ENCODE measurements around the gene IL22RA2. TPM values are rescaled to one million over a fixed set of nuclear protein-coding genes. Genes with fewer than 3 reads are reported as not detected.
"Not testable (repeated sequence)": the region's sequence is repeated elsewhere in the genome, so short reads cannot be mapped to it uniquely, and the experiment has no call there.

The IL22RA2 gene
- polyA plus RNA-seq, 3 donors, result not detected

DNA sequence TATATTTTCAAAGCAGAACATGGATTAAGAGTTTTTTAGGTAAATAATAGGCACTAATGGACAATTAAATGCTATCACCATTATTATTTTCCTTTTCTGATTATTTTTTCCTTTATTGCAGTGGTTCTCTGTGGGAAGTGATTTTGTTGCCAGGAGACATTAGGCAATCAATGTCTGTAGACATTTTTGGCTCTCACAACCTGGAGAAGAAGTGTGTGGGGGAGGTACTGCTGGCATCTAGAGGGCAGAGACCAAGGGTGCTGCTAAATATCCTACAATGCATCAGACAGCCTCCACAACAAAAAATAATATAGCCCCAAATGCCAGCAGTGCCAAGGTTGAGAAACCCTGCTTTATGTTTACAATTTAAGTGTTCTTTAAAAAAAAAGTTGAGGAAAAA lies 37.5 kb upstream of the IL22RA2 start:
- Histone ChIP-seq H3K4me1 (ENCODE audit: control insufficient read depth in 1 of 2, insufficient read depth in 2 of 2, low read length in 2 of 2) (peaks cover 44 to 77% of the 10 kb centered on the region in 2 donors), H3K4me3 (replicated peaks in 1 of 3; ENCODE audit: low read depth in 2 of 3, low read length in 3 of 3) (peak overlapping the region in 1 of 3 experiments; percentile 35), H3K36me3 (replicated peaks in 1 of 2; ENCODE audit: control insufficient read depth in 1 of 2, insufficient read depth in 2 of 2, low read length in 2 of 2) (peaks cover 21 to 80% of the 10 kb centered on the region in 2 donors), H3K27ac (ENCODE audit: low read depth in 1 of 2, low read length in 2 of 2) (peak overlapping the region in 1 of 2 donors; percentile 46), H3K4me2 (replicated peaks; ENCODE audit: extremely low read depth, low read length, poor library complexity, severe bottlenecking) (peak overlapping the region; percentile 33), H3K79me2 (ENCODE audit: insufficient read depth, low read length) (peaks cover 100% of the 10 kb centered on the region), H3K9me3 (replicated peaks in 1 of 2; ENCODE audit: control insufficient read depth in 1 of 2, insufficient read depth in 1 of 2, low read length in 2 of 2) (peaks cover 0 to 14% of the 10 kb centered on the region in 2 donors), H4K20me1 (ENCODE audit: insufficient read depth, low read length) (peaks cover 100% of the 10 kb centered on the region), H2AFZ (ENCODE audit: insufficient read depth, low read depth, low read length, poor library complexity, severe bottlenecking) (no peak overlapping the region), H3K9ac (ENCODE audit: insufficient read depth, low read length, poor library complexity, severe bottlenecking) (no peak overlapping the region), H3K27me3 (ENCODE audit: control insufficient read depth in 2 of 2, insufficient read depth in 2 of 2, low read length in 2 of 2) (no peaks in the 10 kb centered on the region)
- peak overlapping the region in 1 of 2 donors; percentile 39 for H3K4me3 Mint-ChIP-seq
- peaks cover 14 to 25% (median 19%) of the 10 kb centered on the region in 7 donors for H3K9me3 Mint-ChIP-seq
- peaks cover 78% of the 10 kb centered on the region for H3K4me1 Mint-ChIP-seq
- intact Hi-C loops (cut with micrococcal nuclease), result no loop called here
- TF ChIP-seq, protein P1, sequence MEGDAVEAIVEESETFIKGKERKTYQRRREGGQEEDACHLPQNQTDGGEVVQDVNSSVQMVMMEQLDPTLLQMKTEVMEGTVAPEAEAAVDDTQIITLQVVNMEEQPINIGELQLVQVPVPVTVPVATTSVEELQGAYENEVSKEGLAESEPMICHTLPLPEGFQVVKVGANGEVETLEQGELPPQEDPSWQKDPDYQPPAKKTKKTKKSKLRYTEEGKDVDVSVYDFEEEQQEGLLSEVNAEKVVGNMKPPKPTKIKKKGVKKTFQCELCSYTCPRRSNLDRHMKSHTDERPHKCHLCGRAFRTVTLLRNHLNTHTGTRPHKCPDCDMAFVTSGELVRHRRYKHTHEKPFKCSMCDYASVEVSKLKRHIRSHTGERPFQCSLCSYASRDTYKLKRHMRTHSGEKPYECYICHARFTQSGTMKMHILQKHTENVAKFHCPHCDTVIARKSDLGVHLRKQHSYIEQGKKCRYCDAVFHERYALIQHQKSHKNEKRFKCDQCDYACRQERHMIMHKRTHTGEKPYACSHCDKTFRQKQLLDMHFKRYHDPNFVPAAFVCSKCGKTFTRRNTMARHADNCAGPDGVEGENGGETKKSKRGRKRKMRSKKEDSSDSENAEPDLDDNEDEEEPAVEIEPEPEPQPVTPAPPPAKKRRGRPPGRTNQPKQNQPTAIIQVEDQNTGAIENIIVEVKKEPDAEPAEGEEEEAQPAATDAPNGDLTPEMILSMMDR (IDR thresholded peaks at IDR 0.05), result no peak
- H3K27me3 Mint-ChIP-seq (ENCODE audit: low read depth in 3 of 3), result peaks cover 0 to 4% (median 0%) of the 10 kb centered on the region in 3 donors
- no peak for DNase-seq
- H3K27ac Mint-ChIP-seq, result peak overlapping the region; percentile 20 to 85 (median 39)
- H3K36me3 Mint-ChIP-seq, result peaks cover 81 to 82% of the 10 kb centered on the region in 2 donors

DNA sequence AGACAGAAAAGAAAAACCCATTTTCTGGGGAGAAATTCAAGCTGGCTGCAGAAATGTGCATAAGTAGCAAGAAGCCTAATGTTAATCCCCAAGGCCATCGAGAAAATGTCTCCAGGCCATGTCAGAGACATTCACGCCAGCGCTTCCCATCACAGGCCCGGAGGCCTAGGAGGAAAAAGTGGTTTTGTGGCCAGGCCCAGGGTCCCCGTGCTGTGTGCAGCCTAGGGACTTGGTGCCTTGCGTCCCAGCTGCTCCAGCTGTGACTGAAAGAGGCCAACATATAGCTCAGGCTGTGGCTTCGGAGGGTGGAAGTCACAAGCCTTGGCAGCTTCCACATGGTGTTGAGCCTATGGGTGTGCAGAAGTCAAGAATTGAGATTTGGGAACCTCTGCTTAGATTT lies 34.8 kb upstream of the IL22RA2 start:
- Mint-ChIP-seq H3K4me3 (no peak overlapping the region), H3K9me3 (peaks cover 14 to 25% (median 19%) of the 10 kb centered on the region in 7 donors), H3K27ac (peak overlapping the region in 5 of 7 donors; percentile 13 to 85 (median 36)), H3K36me3 (peaks cover 83 to 84% of the 10 kb centered on the region in 2 donors), H3K4me1 (peaks cover 57% of the 10 kb centered on the region), H3K27me3 (ENCODE audit: low read depth in 3 of 3) (peaks cover 0 to 3% (median 0%) of the 10 kb centered on the region in 3 donors)
- peaks cover 100% of the 10 kb centered on the region for H3K79me2 ChIP-seq (ENCODE audit: insufficient read depth, low read length)
- H2AFZ ChIP-seq (ENCODE audit: insufficient read depth, low read depth, low read length, poor library complexity, severe bottlenecking), result no peak overlapping the region
- no peaks in the 10 kb centered on the region for H3K27me3 ChIP-seq (ENCODE audit: control insufficient read depth in 2 of 2, insufficient read depth in 2 of 2, low read length in 2 of 2)
- peaks cover 21 to 51% of the 10 kb centered on the region in 2 donors for H3K4me1 ChIP-seq (ENCODE audit: control insufficient read depth in 1 of 2, insufficient read depth in 2 of 2, low read length in 2 of 2)
- DNase-seq, result no peak
- peak overlapping the region in 1 of 2 donors; percentile 17 for H3K27ac ChIP-seq (ENCODE audit: low read depth in 1 of 2, low read length in 2 of 2)
- peaks cover 100% of the 10 kb centered on the region for H4K20me1 ChIP-seq (ENCODE audit: insufficient read depth, low read length)
- no peak overlapping the region for H3K4me2 ChIP-seq (replicated peaks; ENCODE audit: extremely low read depth, low read length, poor library complexity, severe bottlenecking)
- 98% methylated on average over 7 of the region's 7 CpGs for WGBS (ENCODE audit: insufficient coverage)
- H3K36me3 ChIP-seq (replicated peaks in 1 of 2; ENCODE audit: control insufficient read depth in 1 of 2, insufficient read depth in 2 of 2, low read length in 2 of 2), result peaks cover 42 to 83% of the 10 kb centered on the region in 2 donors
- H3K4me3 ChIP-seq (replicated peaks in 1 of 3; ENCODE audit: low read depth in 2 of 3, low read length in 3 of 3), result no peak overlapping the region
- intact Hi-C loops (cut with micrococcal nuclease), result loop anchor here in 1 of 2 donors (10.0 kb wide), 1 partner anchor 53 kb away; no protein-coding TSS in a partner anchor
- H3K9ac ChIP-seq (ENCODE audit: insufficient read depth, low read length, poor library complexity, severe bottlenecking), result no peak overlapping the region
- TF ChIP-seq, protein P1 (IDR thresholded peaks at IDR 0.05), result no peak
- peaks cover 0 to 14% of the 10 kb centered on the region in 2 donors for H3K9me3 ChIP-seq (replicated peaks in 1 of 2; ENCODE audit: control insufficient read depth in 1 of 2, insufficient read depth in 1 of 2, low read length in 2 of 2)

DNA sequence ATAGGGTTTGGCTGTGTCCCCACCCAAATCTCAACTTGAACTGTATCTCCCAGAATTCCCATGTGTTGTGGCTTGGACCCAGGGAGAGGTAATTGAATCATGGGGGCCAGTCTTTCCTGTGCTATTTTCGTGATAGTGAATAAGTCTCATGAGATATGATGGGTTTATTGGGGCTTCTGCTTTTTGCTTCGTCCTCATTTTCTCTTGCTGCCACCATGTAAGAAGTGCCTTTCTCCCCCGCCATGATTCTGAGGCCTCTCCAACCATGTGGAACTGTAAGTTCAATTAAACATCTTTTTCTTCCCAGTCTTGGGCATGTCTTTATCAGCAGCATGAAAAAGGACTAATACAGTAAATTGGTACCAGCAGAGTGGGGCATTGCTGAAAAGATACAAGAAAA lies 34.0 kb upstream of the IL22RA2 start:
- Histone ChIP-seq H3K4me1 (ENCODE audit: control insufficient read depth in 1 of 2, insufficient read depth in 2 of 2, low read length in 2 of 2) (peaks cover 21 to 43% of the 10 kb centered on the region in 2 donors), H3K27ac (ENCODE audit: low read depth in 1 of 2, low read length in 2 of 2) (peak overlapping the region in 1 of 2 donors; percentile 38), H4K20me1 (ENCODE audit: insufficient read depth, low read length) (peaks cover 100% of the 10 kb centered on the region), H3K79me2 (ENCODE audit: insufficient read depth, low read length) (peaks cover 100% of the 10 kb centered on the region), H3K36me3 (replicated peaks in 1 of 2; ENCODE audit: control insufficient read depth in 1 of 2, insufficient read depth in 2 of 2, low read length in 2 of 2) (peaks cover 50 to 85% of the 10 kb centered on the region in 2 donors), H3K9me3 (replicated peaks in 1 of 2; ENCODE audit: control insufficient read depth in 1 of 2, insufficient read depth in 1 of 2, low read length in 2 of 2) (peaks cover 0 to 14% of the 10 kb centered on the region in 2 donors)
- H3K27ac Mint-ChIP-seq, result peak overlapping the region in 5 of 7 donors; percentile 1 to 84 (median 51)
- H3K9me3 Mint-ChIP-seq, result peaks cover 14 to 25% (median 19%) of the 10 kb centered on the region in 7 donors
- intact Hi-C loops (cut with micrococcal nuclease), result loop anchor here in 1 of 2 donors (10.0 kb wide), 1 partner anchor 53 kb away; no protein-coding TSS in a partner anchor
- H3K36me3 Mint-ChIP-seq, result peaks cover 84 to 87% of the 10 kb centered on the region in 2 donors
- not testable (repeated sequence) for H3K4me3 ChIP-seq (replicated peaks in 1 of 3; ENCODE audit: low read depth in 2 of 3, low read length in 3 of 3); H3K27me3 Mint-ChIP-seq (ENCODE audit: low read depth in 3 of 3); H3K4me3 Mint-ChIP-seq; DNase-seq; H2AFZ ChIP-seq (ENCODE audit: insufficient read depth, low read depth, low read length, poor library complexity, severe bottlenecking); H3K9ac ChIP-seq (ENCODE audit: insufficient read depth, low read length, poor library complexity, severe bottlenecking); H3K27me3 ChIP-seq (ENCODE audit: control insufficient read depth in 2 of 2, insufficient read depth in 2 of 2, low read length in 2 of 2); H3K4me2 ChIP-seq (replicated peaks; ENCODE audit: extremely low read depth, low read length, poor library complexity, severe bottlenecking)
- H3K4me1 Mint-ChIP-seq, result peaks cover 52% of the 10 kb centered on the region
- WGBS (ENCODE audit: insufficient coverage), result no CpG with 5 or more reads among the region's 3 CpGs

Measured in CD14-positive monocyte (primary cell).